H9 (cell line): ENCODE measurements around the gene ASIC4. TPM values are rescaled to one million over a fixed set of nuclear protein-coding genes. Genes with fewer than 3 reads are reported as not detected.

ENCODE experiments used
- DNase-seq: peaks from one replicate; pipeline ENCODE4 v3.0.0-alpha.2; 2017
- H2AFZ ChIP-seq: one replicate; pipeline ENCODE4 v1.6.1; 2013; ENCODE audit warnings: mild to moderate bottlenecking, low read length, control low read depth, moderate library complexity
- H2AK5ac ChIP-seq: 2 replicates; pipeline ENCODE4 v1.6.1; 2013; ENCODE audit warnings: low read length, control low read depth, mixed read lengths; ENCODE audit not compliant: insufficient read length
- H2BK120ac ChIP-seq: one replicate; pipeline ENCODE4 v1.6.1; 2013; ENCODE audit warnings: low read depth, mild to moderate bottlenecking, low read length, control low read depth, inconsistent platforms; ENCODE audit not compliant: poor library complexity, severe bottlenecking
- H2BK12ac ChIP-seq: 2 replicates; pipeline ENCODE4 v1.6.1; 2013; ENCODE audit warnings: low read length, control low read depth, mixed read lengths, low read depth; ENCODE audit not compliant: insufficient read length
- H2BK15ac ChIP-seq: 2 replicates; pipeline ENCODE4 v1.6.1; 2013; ENCODE audit warnings: low read depth, low read length, control low read depth
- H2BK20ac ChIP-seq: one replicate; pipeline ENCODE4 v1.6.1; 2013; ENCODE audit warnings: low read depth, mild to moderate bottlenecking, low read length, control low read depth, inconsistent platforms; ENCODE audit not compliant: poor library complexity, severe bottlenecking
- H2BK5ac ChIP-seq: 2 replicates; pipeline ENCODE4 v1.6.1; 2013; ENCODE audit warnings: low read length, control low read depth, mixed read lengths; ENCODE audit not compliant: insufficient read length
- H3K14ac ChIP-seq: 2 replicates; pipeline ENCODE4 v1.6.1; 2013; ENCODE audit warnings: low read length, control low read depth; ENCODE audit not compliant: insufficient read depth
- H3K18ac ChIP-seq: 2 replicates; pipeline ENCODE4 v1.6.1; 2013; ENCODE audit warnings: low read depth, mild to moderate bottlenecking, mixed read lengths, low read length, control low read depth; ENCODE audit not compliant: insufficient read length
- H3K23ac ChIP-seq: 2 replicates; pipeline ENCODE4 v1.6.1; 2013; ENCODE audit warnings: low read length, control low read depth, mixed read lengths, low read depth; ENCODE audit not compliant: insufficient read length
- H3K23me2 ChIP-seq: 2 replicates; pipeline ENCODE4 v1.6.1; 2013; ENCODE audit warnings: low read depth, mild to moderate bottlenecking, mixed read lengths, low read length, control low read depth; ENCODE audit not compliant: insufficient read length, poor library complexity, severe bottlenecking
- H3K27ac ChIP-seq: 2 replicates; pipeline ENCODE4 v1.5.1; 2013; ENCODE audit warnings: low read length, control low read depth, mixed read lengths, low read depth; ENCODE audit not compliant: insufficient read length
- H3K27me3 ChIP-seq: 2 replicates; pipeline ENCODE4 v1.6.1; 2013; ENCODE audit warnings: low read length, control low read depth, inconsistent platforms; ENCODE audit not compliant: insufficient read depth
- H3K4ac ChIP-seq: 2 replicates; pipeline ENCODE4 v1.6.1; 2013; ENCODE audit warnings: low read depth, mild to moderate bottlenecking, control low read depth, inconsistent platforms, low read length, moderate library complexity
- H3K4me1 ChIP-seq: 2 replicates; pipeline ENCODE4 v1.6.1; 2013; ENCODE audit warnings: low read length, control low read depth, inconsistent platforms; ENCODE audit not compliant: insufficient read depth
- H3K4me2 ChIP-seq: 2 replicates; pipeline ENCODE4 v1.6.1; 2013; ENCODE audit warnings: low read length, control low read depth, mixed read lengths; ENCODE audit not compliant: insufficient read length, insufficient read depth
- H3K56ac ChIP-seq: 2 replicates; pipeline ENCODE4 v1.6.1; 2013; ENCODE audit warnings: low read depth, mild to moderate bottlenecking, mixed read lengths, low read length, control low read depth; ENCODE audit not compliant: insufficient read length
- H3K79me1 ChIP-seq: 2 replicates; pipeline ENCODE4 v1.6.1; 2013; ENCODE audit warnings: low read depth, mild to moderate bottlenecking, moderate library complexity, low read length, control low read depth, inconsistent platforms; ENCODE audit not compliant: insufficient read depth, poor library complexity, severe bottlenecking
- H3K79me2 ChIP-seq: 2 replicates; pipeline ENCODE4 v1.6.1; 2013; ENCODE audit warnings: low read length, control low read depth, inconsistent platforms; ENCODE audit not compliant: insufficient read depth
- H3K9ac ChIP-seq: 2 replicates; pipeline ENCODE4 v1.6.1; 2013; ENCODE audit warnings: low read length, control low read depth, mixed read lengths; ENCODE audit not compliant: insufficient read length; ENCODE audit errors: extremely low read depth
- H3K9me3 ChIP-seq: one replicate; pipeline ENCODE4 v1.6.1; 2013; ENCODE audit warnings: low read depth, low read length, inconsistent platforms; ENCODE audit not compliant: control insufficient read depth
- H3T11ph ChIP-seq: one replicate; pipeline ENCODE4 v1.6.1; 2013; ENCODE audit warnings: mild to moderate bottlenecking, low read length, control low read depth, inconsistent platforms
- H4K20me1 ChIP-seq: one replicate; pipeline ENCODE4 v1.6.1; 2013; ENCODE audit not compliant: control insufficient read depth, insufficient read length, insufficient read depth
- H4K5ac ChIP-seq: 2 replicates; pipeline ENCODE4 v1.6.1; 2013; ENCODE audit warnings: low read depth, mild to moderate bottlenecking, mixed read lengths, low read length, control low read depth; ENCODE audit not compliant: insufficient read length
- H4K8ac ChIP-seq: replicated peaks from 2 replicates; pipeline ENCODE4 v1.6.1; 2013; ENCODE audit warnings: low read length, control low read depth, mixed read lengths, low read depth; ENCODE audit not compliant: insufficient read length
- H4K91ac ChIP-seq: 2 replicates; pipeline ENCODE4 v1.6.1; 2013; ENCODE audit warnings: low read depth, mild to moderate bottlenecking, moderate library complexity, mixed read lengths, low read length, control low read depth; ENCODE audit not compliant: insufficient read length
- H3K27ac Mint-ChIP-seq, 3 experiments: 2 replicates in 2 of 3; 3 replicates in 1 of 3; pipeline ENCODE4 v1.8.0; 2020 to 2021; ENCODE audit warnings: mixed read lengths in 3 of 3, mild to moderate bottlenecking in 1 of 3, moderate library complexity in 1 of 3
- H3K27me3 Mint-ChIP-seq: 2 replicates; pipeline ENCODE4 v1.8.0; 2021; ENCODE audit warnings: low read depth, mild to moderate bottlenecking, moderate library complexity, mixed read lengths
- H3K36me3 Mint-ChIP-seq, 3 experiments: 2 replicates in 2 of 3; 3 replicates in 1 of 3; pipeline ENCODE4 v1.8.0; 2020 to 2021; ENCODE audit warnings: low read depth in 3 of 3, mixed read lengths in 3 of 3; ENCODE audit not compliant: insufficient read depth in 1 of 3
- H3K4me1 Mint-ChIP-seq, 2 experiments: 2 replicates each; pipeline ENCODE4 v1.8.0; 2020; ENCODE audit warnings: mixed read lengths in 2 of 2
- H3K4me3 Mint-ChIP-seq, 2 experiments: 2 replicates in 1 of 2; 3 replicates in 1 of 2; pipeline ENCODE4 v1.8.0; 2020 to 2021; ENCODE audit warnings: mild to moderate bottlenecking in 2 of 2, mixed read lengths in 2 of 2, moderate library complexity in 1 of 2
- H3K9me3 Mint-ChIP-seq, 2 experiments: 2 replicates in 1 of 2; 3 replicates in 1 of 2; pipeline ENCODE4 v1.8.0; 2020; ENCODE audit warnings: mild to moderate bottlenecking in 2 of 2, mixed read lengths in 2 of 2, moderate library complexity in 1 of 2
- WGBS: extraction: QIAGEN DNeasy Blood & Tissue Kit; methylation state at CpG from one replicate; pipeline ENCODE4 v1.1.7; 2013; ENCODE audit warnings: missing lambda C conversion rate, low lambda C conversion rate, mixed read lengths; ENCODE audit not compliant: insufficient read length; ENCODE audit errors: extremely low coverage; 5-methylcytosine and 5-hydroxymethylcytosine counted together
- total RNA-seq: library from RNA; stranded (reverse); gene quantifications from 2 replicates; pipeline ENCODE4 v1.2.1, GENCODE V29; 2021
- TF ChIP-seq, protein P1 (sequence below): fragments of 200-600 bp; sonication (generic); conservative IDR thresholded peaks from 3 replicates; pipeline ENCODE4 v1.8.0; 2021; ENCODE audit warnings: antibody characterized with exemption, mild to moderate bottlenecking

Gene ASIC4
- total RNA-seq, 1 experiment from 2014 or later: 0.37 TPM

GRCh38 chr2:219469186-219469724 is 45.0 kb upstream of the ASIC4 start:
- Mint-ChIP-seq H3K4me1 (no peaks in the 10 kb centered on the region), H3K4me3 (no peak overlapping the region), H3K27ac (no peak overlapping the region), H3K27me3 (peaks cover 5% of the 10 kb centered on the region; the same call in 1 of the 2 replicates), H3K9me3 (no peaks in the 10 kb centered on the region; a peak in 1 of 5 replicates), H3K36me3 (peaks cover 0 to 12% (median 0%) of the 10 kb centered on the region in 3 experiments; a peak in 3 of 7 replicates)
- no peak overlapping the region for H3K18ac ChIP-seq
- no peak overlapping the region for H2AFZ ChIP-seq
- no peak overlapping the region for H3K9ac ChIP-seq
- no peak overlapping the region for H3K4ac ChIP-seq
- no peak overlapping the region for H2BK12ac ChIP-seq
- H4K20me1 ChIP-seq: no peaks in the 10 kb centered on the region
- no peak overlapping the region for H3K56ac ChIP-seq
- no peaks in the 10 kb centered on the region for H3K79me1 ChIP-seq
- no peak overlapping the region for H2BK120ac ChIP-seq
- H3K23ac ChIP-seq: no peak overlapping the region
- no peak overlapping the region for H3K14ac ChIP-seq
- no peak overlapping the region for H3K4me2 ChIP-seq
- no peak overlapping the region for H4K91ac ChIP-seq
- TF ChIP-seq, protein P1, sequence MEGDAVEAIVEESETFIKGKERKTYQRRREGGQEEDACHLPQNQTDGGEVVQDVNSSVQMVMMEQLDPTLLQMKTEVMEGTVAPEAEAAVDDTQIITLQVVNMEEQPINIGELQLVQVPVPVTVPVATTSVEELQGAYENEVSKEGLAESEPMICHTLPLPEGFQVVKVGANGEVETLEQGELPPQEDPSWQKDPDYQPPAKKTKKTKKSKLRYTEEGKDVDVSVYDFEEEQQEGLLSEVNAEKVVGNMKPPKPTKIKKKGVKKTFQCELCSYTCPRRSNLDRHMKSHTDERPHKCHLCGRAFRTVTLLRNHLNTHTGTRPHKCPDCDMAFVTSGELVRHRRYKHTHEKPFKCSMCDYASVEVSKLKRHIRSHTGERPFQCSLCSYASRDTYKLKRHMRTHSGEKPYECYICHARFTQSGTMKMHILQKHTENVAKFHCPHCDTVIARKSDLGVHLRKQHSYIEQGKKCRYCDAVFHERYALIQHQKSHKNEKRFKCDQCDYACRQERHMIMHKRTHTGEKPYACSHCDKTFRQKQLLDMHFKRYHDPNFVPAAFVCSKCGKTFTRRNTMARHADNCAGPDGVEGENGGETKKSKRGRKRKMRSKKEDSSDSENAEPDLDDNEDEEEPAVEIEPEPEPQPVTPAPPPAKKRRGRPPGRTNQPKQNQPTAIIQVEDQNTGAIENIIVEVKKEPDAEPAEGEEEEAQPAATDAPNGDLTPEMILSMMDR: no peak
- H3K9me3 ChIP-seq: no peaks in the 10 kb centered on the region
- H3K23me2 ChIP-seq: no peaks in the 10 kb centered on the region
- H3T11ph ChIP-seq: no peak overlapping the region
- no peaks in the 10 kb centered on the region for H3K79me2 ChIP-seq
- DNase-seq: no peak
- H2BK5ac ChIP-seq: no peak overlapping the region
- no peak overlapping the region for H2BK20ac ChIP-seq
- no CpG with 5 or more reads among the region's 16 CpGs for WGBS
- no peaks in the 10 kb centered on the region for H3K4me1 ChIP-seq
- H2AK5ac ChIP-seq: no peak overlapping the region
- H3K27me3 ChIP-seq: no peaks in the 10 kb centered on the region
- H2BK15ac ChIP-seq: no peak overlapping the region
- H4K8ac ChIP-seq: no peak overlapping the region
- no peak overlapping the region for H3K27ac ChIP-seq
- H4K5ac ChIP-seq: no peak overlapping the region
